B cell (primary cell): ENCODE measurements around the gene ABTB2. TPM values are rescaled to one million over a fixed set of nuclear protein-coding genes. Genes with fewer than 3 reads are reported as not detected.

ENCODE experiments used
- ATAC-seq: fragments of 200-7000 bp; cut with Tn5 transposase; one replicate; pipeline ENCODE4 v1.10.0; 2021; ENCODE audit warnings: low read depth, mild to moderate bottlenecking, moderate number of reproducible peaks, moderate library complexity
- CTCF ChIA-PET: fragments of 350-600 bp; sonication (Branson Sonifier 250); formaldehyde crosslinking; loops from one replicate; lab custom pipeline; 2021; ENCODE audit warnings: antibody characterized with exemption, inconsistent platforms; lab: Charles Lee
- POLR2A ChIA-PET: fragments of 350-600 bp; sonication (Branson Sonifier 250); formaldehyde crosslinking; loops from one replicate; lab custom pipeline; 2021; ENCODE audit warnings: antibody characterized with exemption; lab: Charles Lee
- DNase-seq: peaks from one replicate; pipeline ENCODE4 v3.0.0; 2013
- H2AFZ ChIP-seq: 2 replicates; pipeline ENCODE4 v1.6.1; 2012; ENCODE audit warnings: mild to moderate bottlenecking, low read depth, low read length; ENCODE audit not compliant: insufficient read depth, poor library complexity, severe bottlenecking
- H3K27ac ChIP-seq, 2 donors: 1 replicate in 1 of 2; 2 replicates in 1 of 2; pipeline ENCODE4 v1.5.1; 2012 to 2013; ENCODE audit warnings: low read length in 2 of 2, mild to moderate bottlenecking in 2 of 2, moderate library complexity in 1 of 2
- H3K27me3 ChIP-seq, 4 experiments: fragments of 200-600 bp in 1 of 4; sonication (generic) in 1 of 4; replicated peaks in 1 of 4; 1 replicate in 2 of 4; 2 replicates in 2 of 4; pipeline versions ENCODE4 v1.6.1 to v1.7.0; 2013 to 2016; ENCODE audit warnings: low read length in 3 of 4, mild to moderate bottlenecking in 2 of 4, mixed read lengths in 1 of 4, moderate library complexity in 1 of 4; ENCODE audit not compliant: insufficient read depth in 4 of 4, control insufficient read depth in 3 of 4; ENCODE audit errors: control extremely low read depth in 1 of 4
- H3K36me3 ChIP-seq, 2 experiments: replicated peaks in 1 of 2; 1 replicate in 1 of 2; 2 replicates in 1 of 2; pipeline versions ENCODE4 v1.6.1 to v1.7.1; 2013; ENCODE audit warnings: low read length in 1 of 2; ENCODE audit not compliant: insufficient read depth in 2 of 2, control insufficient read depth in 1 of 2; ENCODE audit errors: control extremely low read depth in 1 of 2, extremely low read depth in 1 of 2
- H3K4me1 ChIP-seq, 2 donors: fragments of 200-600 bp in 1 of 2; sonication (generic) in 1 of 2; 1 replicate in 1 of 2; 2 replicates in 1 of 2; pipeline versions ENCODE4 v1.5.1 to v1.6.1; 2013 to 2017; ENCODE audit warnings: low read length in 2 of 2; ENCODE audit not compliant: control insufficient read depth in 2 of 2, insufficient read depth in 2 of 2
- H3K4me2 ChIP-seq: replicated peaks from 2 replicates; pipeline ENCODE3; 2012; ENCODE audit warnings: mild to moderate bottlenecking, low read depth, low read length; ENCODE audit not compliant: poor library complexity, severe bottlenecking
- H3K4me3 ChIP-seq, 5 experiments: fragments of 200-600 bp in 1 of 5; sonication (generic) in 1 of 5; 1 replicate in 3 of 5; 2 replicates in 2 of 5; pipeline versions ENCODE4 v1.5.1 to v1.7.0; 2011 to 2016; ENCODE audit warnings: low read length in 4 of 5, mild to moderate bottlenecking in 4 of 5, low read depth in 2 of 5, control low read depth in 1 of 5, moderate library complexity in 1 of 5; ENCODE audit not compliant: insufficient read depth in 1 of 5; ENCODE audit errors: control extremely low read depth in 1 of 5, extremely low read depth in 1 of 5
- H3K79me2 ChIP-seq: fragments of 200-600 bp; sonication (generic); one replicate; pipeline ENCODE4 v1.6.0; 2016; ENCODE audit warnings: low read length; ENCODE audit not compliant: control insufficient read depth, insufficient read depth
- H3K9ac ChIP-seq: fragments of 200-600 bp; sonication (generic); 2 replicates; pipeline ENCODE4 v1.6.1; 2017; ENCODE audit warnings: mild to moderate bottlenecking, low read length, moderate library complexity
- H3K9me3 ChIP-seq, 3 donors: one replicate each; pipeline versions ENCODE4 v1.6.1 to v1.7.1; 2013; ENCODE audit warnings: low read length in 2 of 3; ENCODE audit not compliant: control insufficient read depth in 2 of 3, insufficient read depth in 1 of 3; ENCODE audit errors: control extremely low read depth in 1 of 3
- H4K20me1 ChIP-seq: 2 replicates; pipeline ENCODE4 v1.6.0; 2012; ENCODE audit warnings: mild to moderate bottlenecking, low read length; ENCODE audit not compliant: insufficient read depth, control insufficient read depth, poor library complexity, severe bottlenecking
- H3K27ac Mint-ChIP-seq: one replicate; pipeline ENCODE4 v1.8.0; 2021; ENCODE audit warnings: mixed read lengths
- H3K27me3 Mint-ChIP-seq: one replicate; pipeline ENCODE4 v1.8.0; 2021; ENCODE audit warnings: mixed read lengths
- H3K4me1 Mint-ChIP-seq: one replicate; pipeline ENCODE4 v1.8.0; 2021; ENCODE audit warnings: mixed read lengths
- H3K4me3 Mint-ChIP-seq: one replicate; pipeline ENCODE4 v1.8.0; 2021; ENCODE audit warnings: mixed read lengths
- H3K9me3 Mint-ChIP-seq: one replicate; pipeline ENCODE4 v1.8.0; 2022; ENCODE audit warnings: mixed read lengths; ENCODE audit not compliant: insufficient read depth
- EZH2 ChIP-seq: IDR thresholded peaks from 2 replicates; pipeline ENCODE4 v1.6.1; 2012; ENCODE audit warnings: borderline replicate concordance, low read depth, mild to moderate bottlenecking, moderate library complexity, low read length; ENCODE audit not compliant: insufficient read depth, poor library complexity, severe bottlenecking
- WGBS: methylation state at CpG from one replicate; pipeline ENCODE4 v1.1.5; 2013; ENCODE audit warnings: missing lambda C conversion rate; ENCODE audit not compliant: insufficient coverage; 5-methylcytosine and 5-hydroxymethylcytosine counted together
- intact Hi-C: fragments of 100-400 bp; cut with micrococcal nuclease; formaldehyde crosslinking; loops from one replicate; pipeline ENCODE4 v1.10.0; 2022
- polyA plus RNA-seq: library from polyadenylated mRNA; depleted of rRNA; stranded (reverse); fragments of >200 nt; gene quantifications from 2 replicates; pipeline ENCODE4 v1.2.3, GENCODE V29; 2012
- total RNA-seq, 2 donors: library from RNA; stranded (reverse); fragments of 120-200 nt in 1 of 2; gene quantifications; 1 replicate in 1 of 2; 2 replicates in 1 of 2; pipeline versions ENCODE4 v1.2.3 to v1.2.4, GENCODE V29; 2013 to 2022
- TF ChIP-seq, protein P1 (sequence below): fragments of 200-600 bp; IDR thresholded peaks from one replicate; pipeline ENCODE4 v1.8.0; 2022; ENCODE audit warnings: antibody characterized with exemption, mild to moderate bottlenecking

Gene ABTB2
- total and polyA plus RNA-seq, 2 donors (not counting 1 experiment from before 2014, with no cell fraction given), result 0.30 to 5.9 TPM

GRCh38 chr11:34337016-34337415, 20.8 kb downstream of the ABTB2 start:
- Mint-ChIP-seq H3K27me3 (no peaks in the 10 kb centered on the region), H3K27ac (no peak overlapping the region), H3K9me3 (no peaks in the 10 kb centered on the region), H3K4me3 (no peak overlapping the region), H3K4me1 (peaks cover 4% of the 10 kb centered on the region)
- ATAC-seq (no peak), DNase-seq (no peak)
- H3K4me3 ChIP-seq, result no peak overlapping the region
- H3K4me2 ChIP-seq, result no peak overlapping the region
- H3K9me3 ChIP-seq, result no peaks in the 10 kb centered on the region
- intact Hi-C loops, result no loop called here
- H3K27ac ChIP-seq, result no peak overlapping the region
- no peaks in the 10 kb centered on the region for H4K20me1 ChIP-seq
- no peaks in the 10 kb centered on the region for H3K4me1 ChIP-seq
- peaks cover 0 to 2% (median 0%) of the 10 kb centered on the region in 4 experiments for H3K27me3 ChIP-seq
- WGBS, result 96% methylated on average over 6 of the region's 7 CpGs
- H2AFZ ChIP-seq, result no peak overlapping the region
- H3K36me3 ChIP-seq, result no peaks in the 10 kb centered on the region
- no peak overlapping the region for H3K9ac ChIP-seq
- no peak for TF ChIP-seq EZH2
- TF ChIP-seq, protein P1, sequence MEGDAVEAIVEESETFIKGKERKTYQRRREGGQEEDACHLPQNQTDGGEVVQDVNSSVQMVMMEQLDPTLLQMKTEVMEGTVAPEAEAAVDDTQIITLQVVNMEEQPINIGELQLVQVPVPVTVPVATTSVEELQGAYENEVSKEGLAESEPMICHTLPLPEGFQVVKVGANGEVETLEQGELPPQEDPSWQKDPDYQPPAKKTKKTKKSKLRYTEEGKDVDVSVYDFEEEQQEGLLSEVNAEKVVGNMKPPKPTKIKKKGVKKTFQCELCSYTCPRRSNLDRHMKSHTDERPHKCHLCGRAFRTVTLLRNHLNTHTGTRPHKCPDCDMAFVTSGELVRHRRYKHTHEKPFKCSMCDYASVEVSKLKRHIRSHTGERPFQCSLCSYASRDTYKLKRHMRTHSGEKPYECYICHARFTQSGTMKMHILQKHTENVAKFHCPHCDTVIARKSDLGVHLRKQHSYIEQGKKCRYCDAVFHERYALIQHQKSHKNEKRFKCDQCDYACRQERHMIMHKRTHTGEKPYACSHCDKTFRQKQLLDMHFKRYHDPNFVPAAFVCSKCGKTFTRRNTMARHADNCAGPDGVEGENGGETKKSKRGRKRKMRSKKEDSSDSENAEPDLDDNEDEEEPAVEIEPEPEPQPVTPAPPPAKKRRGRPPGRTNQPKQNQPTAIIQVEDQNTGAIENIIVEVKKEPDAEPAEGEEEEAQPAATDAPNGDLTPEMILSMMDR, result no peak
- H3K79me2 ChIP-seq, result no peaks in the 10 kb centered on the region
- POLR2A ChIA-PET, result no interaction called here
- CTCF ChIA-PET, result interaction anchor here (0.6 kb wide), 1 partner anchor 276 kb away, joined by 4 read pairs; no protein-coding TSS in a partner anchor

DNA sequence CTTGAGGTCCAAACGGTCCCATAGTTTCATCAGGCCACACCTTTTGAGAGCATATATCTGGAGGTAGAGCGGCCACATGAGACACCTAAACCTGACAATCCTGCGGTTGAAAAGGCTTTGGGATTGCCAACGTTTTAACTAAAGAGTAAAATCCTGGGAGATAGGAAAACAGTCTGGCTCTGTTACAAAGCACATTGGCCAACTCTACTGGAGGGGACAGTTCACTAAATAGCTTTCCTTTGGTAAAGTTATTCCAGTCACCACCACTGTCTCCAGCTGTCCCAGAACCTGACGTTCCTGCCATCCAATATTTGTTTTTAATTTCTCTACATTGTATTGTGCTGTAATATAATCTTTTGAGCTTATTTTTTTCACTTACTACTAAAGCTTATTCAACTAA, 22.0 kb downstream of the ABTB2 start:
- Histone ChIP-seq H3K9ac (no peak overlapping the region), H3K36me3 (no peaks in the 10 kb centered on the region), H3K4me2 (no peak overlapping the region), H3K4me3 (no peak overlapping the region), H3K27me3 (peaks cover 0 to 2% (median 1%) of the 10 kb centered on the region in 4 experiments), H3K4me1 (no peaks in the 10 kb centered on the region), H4K20me1 (no peaks in the 10 kb centered on the region), H2AFZ (no peak overlapping the region), H3K9me3 (no peaks in the 10 kb centered on the region), H3K79me2 (no peaks in the 10 kb centered on the region), H3K27ac (no peak overlapping the region)
- Mint-ChIP-seq H3K27me3 (peaks cover 3% of the 10 kb centered on the region), H3K4me3 (no peak overlapping the region), H3K9me3 (no peaks in the 10 kb centered on the region), H3K27ac (no peak overlapping the region), H3K4me1 (peaks cover 4% of the 10 kb centered on the region)
- DNase-seq (no peak), ATAC-seq (no peak)
- TF ChIP-seq EZH2, result no peak
- TF ChIP-seq, protein P1, result no peak
- ChIA-PET CTCF (no interaction called here), POLR2A (no interaction called here)
- 97% methylated on average over 3 of the region's 5 CpGs for WGBS
- intact Hi-C loops, result no loop called here
